Measurements from ENCODE around the gene SLC6A3. TPM values are rescaled to one million over a fixed set of nuclear protein-coding genes. Genes with fewer than 3 reads are reported as not detected.
"Not testable (repeated sequence)": the region's sequence is repeated elsewhere in the genome, so short reads cannot be mapped to it uniquely, and the experiment has no call there.

SLC6A3 gene
- total RNA-seq, 1 experiment from 2014 or later, result not detected

DNA sequence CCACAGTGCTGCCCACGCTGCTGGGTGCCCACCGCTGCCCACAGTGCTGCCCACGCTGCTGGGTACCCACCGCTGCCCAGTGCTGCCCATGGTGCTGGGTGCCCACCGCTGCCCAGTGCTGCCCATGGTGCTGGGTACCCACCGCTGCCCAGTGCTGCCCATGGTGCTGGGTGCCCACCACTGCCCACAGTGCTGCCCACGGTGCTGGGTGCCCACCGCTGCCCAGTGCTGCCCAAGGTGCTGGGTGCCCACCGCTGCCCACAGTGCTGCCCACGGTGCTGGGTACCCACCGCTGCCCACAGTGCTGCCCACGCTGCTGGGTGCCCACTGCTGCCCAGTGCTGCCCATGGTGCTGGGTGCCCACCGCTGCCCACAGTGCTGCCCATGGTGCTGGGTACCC is 22.7 kb downstream of the SLC6A3 start:
- not testable (repeated sequence) for DNase-seq (ENCODE audit: low spot score)

DNA sequence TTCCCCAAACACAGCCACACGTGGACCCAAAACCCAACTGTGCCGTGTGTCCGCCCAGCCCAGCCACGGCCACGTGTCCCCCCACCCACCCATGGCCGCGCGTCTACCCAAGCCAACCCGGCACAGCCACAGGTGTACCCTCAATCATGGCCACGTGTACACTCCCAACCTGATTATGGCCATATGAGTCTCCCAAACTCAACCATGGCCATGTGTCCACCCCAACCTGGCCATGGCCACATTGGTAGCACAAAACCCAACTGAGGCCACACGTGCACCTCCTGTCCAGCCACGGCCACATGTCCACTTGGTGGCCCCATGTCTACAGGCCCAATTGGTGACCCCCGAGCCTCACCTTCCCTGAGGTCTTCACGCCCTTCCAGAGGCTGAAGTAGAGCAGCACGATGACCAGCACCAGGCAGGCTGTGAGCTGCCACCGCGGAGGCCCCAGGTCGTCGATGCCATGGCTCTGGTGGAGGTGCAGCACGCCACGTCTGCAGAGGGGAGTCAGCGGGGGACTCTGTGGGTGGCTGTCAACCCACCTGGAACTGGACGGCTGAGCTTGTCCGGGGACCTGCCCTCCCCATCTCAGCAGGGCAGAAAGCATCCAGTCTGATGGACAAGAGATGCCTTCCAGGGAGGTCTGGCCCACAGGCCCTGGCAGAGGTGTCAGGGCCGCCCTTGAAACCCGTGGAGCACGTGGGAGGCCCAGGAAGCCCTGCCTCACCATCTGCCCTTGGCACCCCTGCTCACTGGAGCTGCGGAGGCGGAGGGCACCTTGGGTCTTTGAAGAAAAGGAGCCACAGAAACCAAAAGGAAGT is 23.5 kb downstream of the SLC6A3 start:
- no peak for DNase-seq (ENCODE audit: low spot score)

DNA sequence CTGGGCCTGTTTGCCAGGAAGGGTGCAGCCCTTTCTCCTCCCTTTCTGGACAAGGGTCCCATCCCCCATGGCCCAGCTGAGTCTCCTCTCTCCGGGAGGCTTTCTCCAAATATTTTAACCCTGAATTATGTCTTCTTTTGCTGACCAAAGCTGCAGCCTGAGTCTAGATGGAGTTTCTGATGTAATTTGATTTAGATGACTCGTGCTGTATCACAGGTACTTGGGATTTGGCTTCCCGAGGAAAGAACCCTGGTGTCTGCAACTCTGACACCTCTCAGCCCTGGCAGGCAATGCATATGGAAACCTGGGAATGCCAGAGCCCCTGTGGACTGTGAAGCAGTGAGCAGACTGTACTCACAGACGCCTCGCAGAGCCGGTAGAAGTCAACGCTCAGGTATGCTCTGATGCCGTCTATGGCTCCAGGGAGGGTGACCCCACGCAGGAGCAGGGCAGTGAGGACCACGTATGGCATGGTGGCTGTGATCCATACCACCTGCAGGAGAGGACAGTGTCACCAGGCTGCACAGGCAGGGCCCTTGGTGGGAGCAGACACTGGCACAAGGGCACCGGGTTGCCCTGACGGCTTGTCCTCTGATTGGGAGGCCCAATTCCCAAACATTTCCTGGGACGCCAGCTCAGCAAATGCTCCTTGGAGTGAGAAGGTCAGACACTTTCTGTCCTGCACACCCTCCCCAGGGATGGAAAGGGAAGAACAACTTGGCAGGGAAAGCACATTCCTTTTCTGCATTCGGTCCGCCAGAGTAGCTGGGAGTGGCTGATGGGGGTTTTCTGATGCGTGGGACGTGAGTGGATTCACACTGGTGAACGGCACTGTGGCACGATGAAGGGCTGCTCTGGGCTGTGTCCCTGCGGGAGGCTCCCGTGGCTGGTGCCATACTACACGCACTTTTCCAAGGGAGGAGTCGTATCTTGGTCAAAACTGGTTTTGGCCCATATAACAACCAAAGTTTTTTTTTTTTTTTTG is 24.7 kb downstream of the SLC6A3 start:
- DNase-seq (ENCODE audit: low spot score), result no peak

DNA sequence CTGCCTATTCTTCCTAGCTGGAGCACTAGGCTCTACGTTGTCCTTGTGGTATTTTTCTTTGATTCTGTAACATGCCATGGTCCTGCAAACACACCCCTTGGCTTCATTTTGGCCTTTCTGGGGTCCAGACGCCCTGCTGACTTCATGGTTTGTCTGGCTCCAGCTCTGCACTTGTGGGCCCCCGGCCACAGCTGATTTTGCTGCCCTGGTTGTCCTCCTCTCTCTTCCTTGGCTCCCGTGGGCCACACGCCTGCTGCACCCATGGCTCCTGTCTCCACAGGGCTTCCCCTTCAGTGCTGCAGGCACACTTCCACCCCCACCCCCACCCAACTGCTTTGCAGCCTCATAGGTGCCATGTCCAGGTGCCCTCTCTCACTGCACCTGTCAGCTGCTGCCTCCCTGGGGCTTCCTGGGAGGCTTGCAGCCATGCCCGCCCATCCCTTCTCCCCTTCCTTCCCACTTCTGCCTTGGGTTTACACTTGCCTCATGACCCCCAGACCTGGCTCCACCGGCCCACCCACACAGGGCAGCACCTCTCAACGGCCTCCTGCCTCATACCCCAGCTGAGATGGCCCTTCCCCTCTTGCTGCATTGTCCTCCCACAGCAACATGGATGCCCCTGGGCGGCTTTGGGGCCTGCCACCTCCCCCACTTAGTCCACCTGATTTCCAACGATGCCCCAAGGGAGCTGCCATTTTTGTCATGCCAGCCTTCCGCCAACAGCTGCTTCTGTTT is 25.6 kb downstream of the SLC6A3 start:
- no peak for DNase-seq (ENCODE audit: low spot score)

DNA sequence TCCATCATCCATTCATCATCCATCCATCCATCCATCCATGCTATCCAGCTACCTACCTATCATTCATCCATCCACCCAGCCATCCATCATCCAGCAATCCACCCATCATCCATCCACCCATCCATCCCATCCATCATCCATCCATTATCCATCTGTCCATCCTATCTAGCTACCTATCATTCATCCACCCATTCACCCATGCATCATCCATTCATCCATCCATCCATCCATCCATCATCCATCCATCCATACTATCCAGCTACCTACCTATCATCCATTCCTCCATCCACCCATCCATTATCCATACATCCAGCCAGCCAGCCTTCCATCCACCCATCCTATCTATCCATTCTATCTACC is 26.3 kb downstream of the SLC6A3 start:
- DNase-seq (ENCODE audit: low spot score), result no peak

DNA sequence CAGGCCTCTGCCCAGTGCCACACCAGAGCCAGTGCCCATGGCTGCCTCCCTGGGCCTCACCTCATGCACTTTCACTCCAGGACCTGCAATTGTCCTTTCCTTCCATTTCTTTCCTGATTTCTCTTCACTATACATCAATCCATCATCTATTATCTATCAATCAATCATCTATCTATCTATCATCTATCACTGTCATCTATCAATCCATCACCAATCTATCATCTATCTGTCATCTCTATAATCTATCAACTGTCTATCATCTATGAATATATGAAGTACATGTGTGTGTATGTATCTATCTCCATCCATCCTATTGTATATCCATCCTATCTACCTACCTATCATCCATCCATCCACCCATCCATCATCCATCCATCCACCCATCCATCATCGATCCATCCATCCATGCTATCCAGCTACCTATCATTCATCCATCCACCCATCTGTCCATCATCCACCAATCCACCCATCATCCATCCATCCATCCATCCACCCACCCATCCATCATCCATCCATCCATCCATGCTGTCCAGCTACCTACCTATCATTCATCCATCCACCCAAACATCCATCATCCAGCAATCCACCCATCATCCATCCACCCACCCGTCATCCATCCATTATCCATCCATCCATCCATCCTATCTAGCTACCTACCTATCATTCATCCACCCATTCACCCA is 26.9 kb downstream of the SLC6A3 start:
- DNase-seq (ENCODE audit: low spot score), result no peak

DNA sequence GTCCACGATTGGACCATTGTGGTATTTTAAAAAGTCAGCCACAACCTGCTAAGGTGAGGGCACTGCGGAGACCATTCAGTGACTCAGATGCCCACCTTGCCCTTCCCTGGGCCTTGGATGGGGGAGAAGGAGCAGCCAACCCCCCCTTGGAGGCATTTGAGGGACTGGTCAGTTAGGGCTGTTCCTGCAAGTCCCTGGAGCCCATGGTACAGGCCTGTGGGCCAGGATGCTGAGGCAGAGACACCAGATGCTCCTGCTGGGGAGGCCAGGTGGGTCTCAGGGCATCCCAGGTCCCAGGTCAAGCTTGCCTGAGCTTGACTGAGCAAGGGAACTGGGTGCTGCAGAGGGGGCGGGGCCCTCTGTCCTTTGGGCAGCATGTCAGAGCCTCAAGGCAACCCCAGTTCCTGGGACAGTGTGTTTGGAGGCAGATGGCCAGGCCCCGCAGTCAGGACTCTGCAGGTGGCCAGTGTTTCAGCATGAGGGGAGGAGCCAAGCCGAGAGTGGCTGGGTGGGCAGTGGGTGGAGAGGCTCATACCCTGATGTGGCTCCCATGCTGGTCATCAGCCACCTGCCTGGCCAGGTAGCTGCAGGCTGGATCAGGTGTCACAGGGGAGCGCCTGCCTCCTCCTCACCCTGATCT is 27.5 kb downstream of the SLC6A3 start:
- no peak for DNase-seq (ENCODE audit: low spot score)

DNA sequence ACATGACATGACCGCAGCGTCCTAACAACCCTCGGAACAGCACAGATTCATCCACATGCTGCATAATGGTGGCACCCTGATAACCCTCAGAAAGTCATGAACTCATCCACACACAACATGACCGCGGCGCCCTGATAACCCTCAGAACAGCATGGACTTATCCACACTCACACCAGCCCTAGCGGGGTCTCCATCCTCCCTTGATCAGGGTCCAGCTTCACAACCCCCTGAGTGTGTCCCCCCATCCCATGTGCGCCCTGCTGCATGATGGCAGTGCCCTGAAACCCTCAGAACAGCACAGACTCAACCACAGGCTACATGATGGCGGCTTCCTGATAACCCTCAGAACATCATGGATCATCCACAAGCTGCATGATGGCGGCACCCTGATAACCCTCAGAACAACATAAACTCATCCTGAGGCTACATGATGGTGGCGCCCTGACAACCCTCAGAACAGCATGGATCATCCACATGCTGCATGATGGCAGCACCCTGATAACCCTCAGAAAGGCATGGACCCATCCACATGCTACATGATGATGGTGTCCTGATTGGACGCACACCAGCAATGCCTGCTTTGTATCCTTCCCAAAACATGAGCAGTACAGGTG is 28.3 kb downstream of the SLC6A3 start:
- DNase-seq (ENCODE audit: low spot score), result no peak

DNA sequence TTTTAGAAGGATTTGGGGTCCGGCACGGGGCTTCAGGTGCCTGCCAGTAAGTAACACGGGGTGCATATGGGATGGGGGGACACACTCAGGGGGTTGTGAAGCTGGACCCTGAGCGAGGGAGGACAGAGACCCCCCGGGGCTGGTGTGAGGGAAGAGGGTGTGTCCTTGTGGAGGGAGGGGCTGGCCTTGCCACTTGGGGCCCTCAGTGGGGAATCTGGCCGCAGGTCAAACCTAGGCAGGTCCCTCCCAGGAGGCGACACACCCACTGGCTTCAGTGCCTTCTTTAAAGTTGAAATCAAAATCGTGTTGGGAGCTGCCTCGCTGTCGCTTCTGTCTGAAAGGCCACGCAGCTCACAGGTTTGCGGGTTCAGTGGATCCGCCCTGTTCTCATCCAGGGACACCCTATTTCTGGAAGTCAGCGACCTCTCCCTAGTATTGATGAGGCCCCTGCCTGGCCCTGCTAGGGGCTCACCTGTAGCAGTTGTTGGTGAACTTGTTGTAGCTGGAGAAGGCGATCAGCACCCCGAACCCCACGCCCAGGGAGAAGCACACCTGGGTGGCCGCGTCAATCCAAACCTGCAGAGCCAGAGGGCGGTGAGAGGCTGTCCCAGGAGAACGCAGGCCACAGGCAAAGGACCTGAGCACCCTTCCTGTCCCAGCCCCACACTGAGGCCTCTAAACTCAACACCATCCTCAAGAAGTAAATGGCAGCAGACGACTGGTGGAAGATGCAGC is 29.4 kb downstream of the SLC6A3 start:
- no peak for DNase-seq (ENCODE audit: low spot score)

DNA sequence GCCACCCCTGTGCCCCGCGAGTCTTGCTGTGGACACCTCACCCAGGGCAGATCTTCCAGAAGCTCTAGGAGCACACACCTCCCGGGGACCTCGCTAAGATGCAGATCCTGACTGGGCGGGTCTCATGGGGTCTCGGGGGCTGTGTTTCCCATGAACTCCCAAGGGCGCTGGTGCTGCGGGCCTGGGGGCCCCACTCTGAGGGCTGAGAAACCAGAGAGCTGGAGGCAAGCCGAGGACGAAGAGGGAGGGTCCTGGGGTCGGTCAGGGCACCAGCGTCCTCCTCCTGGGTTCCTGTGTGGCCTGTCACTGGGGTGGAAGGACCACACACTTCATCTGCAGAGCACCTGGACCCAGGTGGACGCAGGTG is 30.2 kb downstream of the SLC6A3 start:
- DNase-seq (ENCODE audit: low spot score), result no peak

DNA sequence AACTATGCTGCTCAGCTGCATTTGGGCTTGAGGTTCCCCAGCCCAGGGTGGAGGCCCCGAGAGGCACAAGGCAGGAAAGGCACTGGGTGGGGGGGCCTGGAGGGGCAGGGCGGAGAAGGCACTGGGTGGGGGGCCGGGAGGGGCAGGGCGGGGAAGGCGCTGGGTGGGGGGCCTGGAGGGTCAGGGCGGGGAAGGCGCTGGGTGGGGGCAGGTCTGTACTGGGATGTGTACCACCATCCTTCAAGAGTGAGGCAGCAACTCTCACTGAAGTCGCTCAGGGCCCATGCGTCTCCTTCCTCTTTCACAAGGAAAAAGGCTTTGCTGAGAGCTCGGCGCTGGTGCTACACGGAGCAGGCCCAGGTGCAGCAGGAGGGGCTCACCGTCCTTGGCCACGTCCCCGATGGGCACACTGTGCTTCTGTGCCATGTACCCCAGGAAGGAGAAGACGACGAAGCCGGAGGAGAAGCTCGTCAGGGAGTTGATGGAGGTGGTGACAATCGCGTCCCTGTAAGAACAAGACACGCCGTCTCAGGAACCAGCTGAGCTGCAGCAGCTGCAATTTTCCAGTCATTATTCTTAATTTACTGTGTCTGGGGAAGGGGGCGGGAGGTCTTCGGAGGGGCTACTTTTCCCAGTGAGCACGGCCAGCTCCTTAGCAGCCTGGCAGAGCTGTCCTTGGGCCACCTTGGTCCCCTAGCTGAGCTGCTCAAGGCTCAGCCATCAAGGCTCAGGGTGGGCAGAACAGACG is 30.8 kb downstream of the SLC6A3 start:
- no peak for DNase-seq (ENCODE audit: low spot score)

DNA sequence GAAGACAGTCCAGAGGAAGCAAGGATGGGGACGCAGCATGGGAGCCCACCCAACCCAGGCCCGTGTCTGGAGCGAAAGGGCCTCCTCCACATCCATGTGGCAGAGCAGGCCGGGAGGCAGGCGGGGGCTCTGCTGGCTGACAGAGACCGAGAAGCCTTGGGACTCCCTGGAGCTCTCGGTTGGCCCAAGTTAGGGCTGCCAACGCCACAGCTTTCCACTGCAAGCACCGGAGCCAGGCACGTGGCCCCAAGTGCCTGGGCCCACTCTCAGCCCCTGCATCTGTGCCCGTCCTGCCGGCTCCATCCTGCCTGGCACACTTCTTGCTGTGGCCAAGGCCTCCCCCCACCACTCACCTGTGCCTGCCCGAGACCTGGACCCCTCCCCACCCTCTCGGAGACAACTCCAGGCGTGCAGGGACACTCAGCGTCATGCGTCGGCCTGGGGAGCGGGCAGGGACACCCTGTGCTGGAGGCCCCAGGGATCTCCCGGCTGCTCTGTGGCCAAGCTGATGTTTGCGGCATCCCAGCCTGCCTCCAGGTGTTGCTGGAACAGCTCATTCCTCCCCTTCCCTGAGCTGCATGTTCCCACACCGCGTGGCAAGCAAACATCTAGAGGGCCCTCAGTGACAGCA is 31.5 kb downstream of the SLC6A3 start:
- no peak for DNase-seq (ENCODE audit: low spot score)

DNA sequence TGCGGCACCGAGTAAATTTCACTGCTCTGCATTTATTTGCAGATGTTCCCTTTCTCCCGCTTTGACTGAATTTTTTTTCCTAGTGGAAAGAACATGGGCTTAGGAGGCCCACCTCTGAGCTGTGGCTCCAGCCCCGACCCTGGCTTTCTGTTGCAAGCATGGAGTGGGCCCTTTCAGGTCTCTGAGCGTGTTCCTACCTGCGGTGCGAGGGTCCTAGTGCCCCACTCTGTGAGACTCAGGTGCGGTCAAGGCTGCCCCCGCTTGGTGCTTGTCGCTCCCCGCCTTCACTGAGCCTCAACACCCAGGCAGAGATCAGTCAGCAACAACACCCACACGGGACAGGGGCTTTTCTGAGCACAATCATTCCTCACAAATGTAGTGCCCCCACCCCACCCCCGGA is 32.0 kb downstream of the SLC6A3 start:
- no peak for DNase-seq (ENCODE audit: low spot score)

DNA sequence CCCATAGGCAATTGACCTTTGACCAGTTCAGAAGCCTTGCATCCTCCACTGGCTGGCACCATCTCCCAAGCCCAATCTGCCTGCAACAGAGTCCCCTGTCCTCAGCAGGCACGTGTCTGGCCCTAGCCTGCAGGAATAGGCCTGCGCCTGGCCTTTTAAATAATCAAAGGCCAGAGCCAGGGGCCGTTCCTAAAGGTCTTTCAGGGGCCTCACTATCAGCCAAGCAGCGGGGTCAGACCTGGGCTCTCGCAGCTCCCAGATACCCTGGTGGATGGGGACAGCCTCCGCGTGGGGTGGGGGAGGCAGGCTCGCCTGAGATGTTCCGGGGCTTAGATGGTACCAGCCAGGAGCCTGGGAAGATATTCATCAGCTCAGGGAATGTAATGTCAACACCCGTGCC is 32.6 kb downstream of the SLC6A3 start:
- no peak for DNase-seq (ENCODE audit: low spot score)

DNA sequence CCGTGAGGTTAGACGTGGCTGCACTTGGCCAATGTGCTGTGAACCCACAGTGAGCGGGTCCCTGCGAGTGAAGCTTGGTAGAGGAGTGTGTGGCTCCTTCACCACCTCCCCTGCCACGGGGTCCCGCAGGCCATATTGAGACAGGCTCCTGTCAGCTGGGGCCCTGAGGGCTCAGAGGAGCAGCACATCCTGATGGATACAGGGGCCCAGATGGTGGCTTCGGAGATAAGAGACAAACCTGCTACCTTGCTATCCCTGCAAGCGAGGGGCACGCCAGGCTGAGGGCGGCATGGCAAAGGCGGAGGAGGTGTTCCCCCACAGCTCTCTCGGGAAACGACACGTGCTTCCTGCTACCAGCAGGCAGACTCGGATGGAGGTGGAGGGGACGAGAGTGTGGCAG is 33.1 kb downstream of the SLC6A3 start:
- no peak for DNase-seq (ENCODE audit: low spot score)

DNA sequence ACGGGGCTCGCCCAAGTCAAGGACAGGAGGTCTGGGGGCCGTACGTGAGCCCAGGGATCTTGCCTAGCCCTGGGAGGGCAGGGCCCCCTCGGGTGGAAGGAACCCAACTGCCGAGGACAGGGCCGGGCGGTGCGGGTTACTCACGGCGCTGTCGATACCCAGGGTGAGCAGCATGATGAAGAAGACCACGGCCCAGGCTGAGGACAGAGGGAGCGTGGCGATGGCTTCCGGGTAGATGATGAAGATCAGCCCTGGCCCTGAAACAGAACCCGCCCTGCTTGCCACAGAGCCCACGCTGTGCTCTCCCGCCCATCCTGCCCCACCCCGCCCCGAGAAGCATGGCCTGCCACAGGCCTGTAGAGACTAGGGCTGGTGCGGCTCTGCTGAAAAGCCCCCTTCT is 34.1 kb downstream of the SLC6A3 start:
- DNase-seq (ENCODE audit: low spot score), result no peak

DNA sequence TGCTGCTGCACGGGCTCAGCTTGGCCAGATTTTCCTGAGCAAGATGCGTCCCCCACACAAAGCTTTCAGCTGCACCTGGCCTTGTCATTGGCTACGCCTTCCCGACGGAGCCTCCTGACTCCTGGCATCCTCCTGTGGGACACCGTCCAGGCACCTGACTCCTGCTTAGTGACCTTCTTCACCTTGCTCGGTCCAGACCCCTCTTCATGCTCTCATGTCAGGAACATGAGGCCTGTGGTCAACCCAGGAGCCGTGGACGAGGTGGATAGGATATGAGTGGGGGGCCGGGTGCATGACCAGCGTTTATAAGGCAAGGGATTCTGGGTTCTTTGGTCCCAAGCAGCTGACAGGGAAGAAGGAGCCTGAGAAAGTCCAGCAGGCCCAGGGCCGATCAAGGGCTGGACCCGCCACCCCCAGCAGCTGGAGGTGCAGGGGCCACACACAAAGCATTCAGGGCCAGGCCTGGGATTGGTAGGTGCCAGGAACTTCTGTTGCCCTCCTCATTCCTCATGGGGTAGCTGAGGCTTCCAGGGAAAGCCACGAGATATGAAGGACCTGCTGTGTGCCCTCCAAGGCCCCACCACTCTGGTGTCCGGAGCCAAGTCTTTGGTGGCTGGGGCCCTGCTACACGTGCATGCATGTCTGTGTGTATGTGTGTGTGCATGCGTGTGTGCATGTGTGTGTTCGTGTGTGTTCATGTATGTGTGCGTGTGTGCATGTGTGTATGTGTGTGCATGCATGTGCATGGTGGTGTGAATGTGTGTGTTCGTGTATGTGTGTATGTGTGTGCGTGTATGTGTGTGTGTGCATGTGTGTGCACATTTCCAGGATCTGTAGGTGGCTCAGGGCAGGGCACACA is 34.9 kb downstream of the SLC6A3 start:
- DNase-seq (ENCODE audit: low spot score), result no peak

Measured in HT-29 (cell line).